Mammary epithelial cell (primary cell): ENCODE measurements around the gene PGAP3.

Experiments used
- CTCF ChIP-seq, 2 donors: IDR thresholded peaks in 1 of 2; conservative IDR thresholded peaks in 1 of 2; 2 replicates each; pipeline ENCODE4 v1.5.1; 2011 to 2012; ENCODE audit warnings: inconsistent platforms in 2 of 2, low read length in 2 of 2, mild to moderate bottlenecking in 2 of 2, control low read depth in 1 of 2, low read depth in 1 of 2; ENCODE audit not compliant: insufficient read depth in 1 of 2; ENCODE audit errors: extremely low read depth in 1 of 2
- EZH2 ChIP-seq: IDR thresholded peaks from 2 replicates; pipeline ENCODE4 v1.6.1; 2012; ENCODE audit warnings: low read length, inconsistent platforms, borderline replicate concordance

- TF ChIP-seq CTCF (conservative IDR thresholded peaks at IDR 0.05 in 1 of 2, IDR thresholded peaks at IDR 0.05 in 1 of 2; ENCODE audit: extremely low read depth in 1 of 2, insufficient read depth in 1 of 2, low read depth in 1 of 2, low read length in 2 of 2) (no peak), EZH2 (no peak)
Observed at GRCh38 chr17:39658760-39659159, 29.1 kb downstream of the PGAP3 start.
